A549 (cell line): ENCODE results near the gene BTG1. TPM values are rescaled to one million over a fixed set of nuclear protein-coding genes. Genes with fewer than 3 reads are reported as not detected.
A peak's percentile ranks its signal among the peaks of the same experiment; 100 is the strongest.
"Not testable (repeated sequence)": the region's sequence is repeated elsewhere in the genome, so short reads cannot be mapped to it uniquely, and the experiment has no call there.

Source experiments
- ATAC-seq, 2 experiments: fragments of 200-7000 bp in 1 of 2; fragments of >200 bp in 1 of 2; cut with Nextera tagmentation in 1 of 2; cut with Tn5 transposase in 1 of 2; 3 replicates each; pipeline versions ENCODE4 v1.8.0 to v1.9.1; 2018 to 2020; ENCODE audit warnings: mild to moderate bottlenecking in 1 of 2, moderate library complexity in 1 of 2
- CTCF ChIA-PET: fragments of 300-600 bp; sonication (Branson Sonifier 250); formaldehyde crosslinking; extraction: SDS; loops from one replicate; lab custom pipeline; 2021; ENCODE audit warnings: antibody characterized with exemption, inconsistent platforms; lab: Yijun Ruan, JAX
- POLR2A ChIA-PET: fragments of 350-600 bp; formaldehyde crosslinking; extraction: SDS; loops from one replicate; lab custom pipeline; 2021; ENCODE audit warnings: antibody characterized with exemption, inconsistent platforms; lab: Yijun Ruan, JAX
- DNase-seq, 2 experiments: peaks; one replicate each; pipeline versions ENCODE4 v3.0.0 to v3.0.0-alpha.2; 2011 to 2016; ENCODE audit warnings: low read depth in 1 of 2, low spot score in 1 of 2
- FAIRE-seq: peaks from 2 replicates; lab custom pipeline; 2011; peaks lifted over from hg19 to GRCh38; lab: Jason Lieb, UNC
- H3K27ac ChIP-seq, 2 experiments: fragments of >200 bp; sonication (Bioruptor Twin); formaldehyde crosslinking; 3 replicates each; pipeline ENCODE4 v1.5.1; 2016 to 2017
- H3K4me1 ChIP-seq: fragments of >200 bp; sonication (Bioruptor Twin); formaldehyde crosslinking; 3 replicates; pipeline ENCODE4 v1.6.1; 2016
- H3K4me2 ChIP-seq: fragments of >200 bp; sonication (Bioruptor Twin); formaldehyde crosslinking; 3 replicates; pipeline ENCODE4 v1.6.1; 2016
- H3K4me3 ChIP-seq: fragments of >200 bp; sonication (Bioruptor Twin); formaldehyde crosslinking; 3 replicates; pipeline ENCODE4 v1.5.1; 2016
- H3K9me3 ChIP-seq: fragments of >200 bp; sonication (Bioruptor Twin); formaldehyde crosslinking; 3 replicates; pipeline ENCODE4 v1.6.1; 2016
- BHLHE40 ChIP-seq: IDR thresholded peaks from 2 replicates; pipeline ENCODE4 v1.6.1; 2012; ENCODE audit warnings: low read depth, low read length, inconsistent platforms
- CEBPB ChIP-seq, 2 experiments: fragments of >200 bp in 1 of 2; sonication (Bioruptor Twin) in 1 of 2; formaldehyde crosslinking in 1 of 2; IDR thresholded peaks; 2 replicates each; pipeline ENCODE4 v1.6.1; 2012 to 2016
- CHD4 ChIP-seq: fragments of 200-600 bp; sonication (generic); IDR thresholded peaks from 2 replicates; pipeline ENCODE4 v1.6.1; 2016; ENCODE audit warnings: antibody characterized with exemption, mild to moderate bottlenecking, borderline replicate concordance
- ESRRA ChIP-seq: fragments of 150-350 bp; IDR thresholded peaks from 2 replicates; pipeline ENCODE4 v1.6.1; 2014; ENCODE audit warnings: mild to moderate bottlenecking, low read length, borderline replicate concordance
- FOSL2 ChIP-seq, 2 experiments: fragments of 450-650 bp in 1 of 2; fragments of >200 bp in 1 of 2; sonication (Bioruptor Twin) in 1 of 2; formaldehyde crosslinking; IDR thresholded peaks; 2 replicates each; pipeline versions ENCODE4 v1.5.0 to v1.6.1; 2016 to 2020; ENCODE audit warnings: mild to moderate bottlenecking in 1 of 2, moderate library complexity in 1 of 2
- GATA3 ChIP-seq: IDR thresholded peaks from 2 replicates; pipeline ENCODE4 v1.6.1; 2012; ENCODE audit warnings: borderline replicate concordance
- HOXB13 ChIP-seq: fragments of 250-450 bp; sonication (Bioruptor Pico); IDR thresholded peaks from 2 replicates; pipeline ENCODE4 v1.5.0; 2020; ENCODE audit warnings: low read depth, mild to moderate bottlenecking, moderate library complexity
- HOXB5 ChIP-seq: fragments of 250-450 bp; sonication (Bioruptor Pico); IDR thresholded peaks from 2 replicates; pipeline ENCODE4 v1.5.0; 2020; ENCODE audit warnings: mild to moderate bottlenecking, moderate library complexity
- JUN ChIP-seq, 2 experiments: fragments of >200 bp; sonication (Bioruptor Twin); formaldehyde crosslinking; IDR thresholded peaks; 2 replicates in 1 of 2; 3 replicates in 1 of 2; pipeline ENCODE4 v1.6.1; 2016 to 2017
- JUNB ChIP-seq: fragments of >200 bp; sonication (Bioruptor Twin); formaldehyde crosslinking; IDR thresholded peaks from 2 replicates; pipeline ENCODE4 v1.6.1; 2016
- KDM5A ChIP-seq: fragments of 200-600 bp; sonication (generic); IDR thresholded peaks from 2 replicates; pipeline ENCODE4 v1.6.1; 2016; ENCODE audit warnings: antibody characterized with exemption, mild to moderate bottlenecking
- NFE2L2 ChIP-seq: fragments of 150-350 bp; conservative IDR thresholded peaks from 2 replicates; pipeline ENCODE4 v1.6.1; 2014; ENCODE audit warnings: low read length
- PHF8 ChIP-seq: fragments of 200-600 bp; sonication (generic); IDR thresholded peaks from 2 replicates; pipeline ENCODE4 v1.6.1; 2016; ENCODE audit warnings: low read depth, mild to moderate bottlenecking, antibody characterized with exemption, moderate library complexity, borderline replicate concordance
- POLR2AphosphoS2 ChIP-seq: conservative IDR thresholded peaks from 2 replicates; pipeline ENCODE4 v1.6.1; 2012; ENCODE audit warnings: low read length, improper control_type of control experiment, inconsistent platforms
- SMC3 ChIP-seq: fragments of >200 bp; sonication (Bioruptor Twin); formaldehyde crosslinking; IDR thresholded peaks from 3 replicates; pipeline ENCODE4 v1.6.1; 2018; ENCODE audit warnings: inconsistent platforms
- SREBF2 ChIP-seq: fragments of 450-650 bp; IDR thresholded peaks from 2 replicates; pipeline ENCODE4 v1.6.1; 2014; ENCODE audit warnings: mild to moderate bottlenecking, moderate library complexity
- ZFP36 ChIP-seq: fragments of 450-650 bp; IDR thresholded peaks from 2 replicates; pipeline ENCODE4 v1.6.1; 2014; ENCODE audit warnings: borderline replicate concordance; ENCODE audit not compliant: partially characterized antibody
- ZNF302 ChIP-seq: fragments of 250-450 bp; sonication (Bioruptor Pico); IDR thresholded peaks from 2 replicates; pipeline ENCODE4 v1.9.0; 2021; ENCODE audit warnings: inconsistent platforms, mild to moderate bottlenecking, moderate library complexity
- ZSCAN20 ChIP-seq: fragments of 250-450 bp; sonication (Bioruptor Pico); IDR thresholded peaks from 2 replicates; pipeline ENCODE4 v1.8.0; 2022; ENCODE audit warnings: mild to moderate bottlenecking, moderate library complexity
- WGBS: methylation state at CpG from one replicate; pipeline ENCODE4 v1.1.6; 2017; ENCODE audit errors: missing lambda C conversion rate; 5-methylcytosine and 5-hydroxymethylcytosine counted together
- polyA plus RNA-seq, 4 experiments: library from polyadenylated mRNA; depleted of rRNA in 3 of 4; stranded (reverse); fragments of >200 nt; fragmentation: RNase III in 1 of 4; extraction: RNeasy Plus Mini Kit Qiagen cat#74134 plus additional on column Dnase treatment in 1 of 4; gene quantifications; 2 replicates in 3 of 4; 3 replicates in 1 of 4; pipeline ENCODE4 v1.2.3, GENCODE V29; 2011 to 2017
- TF ChIP-seq, protein P1 (sequence below): fragments of >200 bp; sonication (Bioruptor Twin); formaldehyde crosslinking; IDR thresholded peaks from 2 replicates; pipeline ENCODE4 v1.6.1; 2016
- TF ChIP-seq, protein P2 (sequence below): IDR thresholded peaks from 2 replicates; pipeline ENCODE4 v1.6.1; 2012

Gene BTG1
- polyA plus RNA-seq, 2 of the 4 experiments (the other 2 are of a cell fraction), result 29.4 to 138 TPM

- TF ChIP-seq SREBF2, result no peak
- no peak for TF ChIP-seq ZFP36
- TF ChIP-seq PHF8, result no peak
- no peak for TF ChIP-seq NFE2L2
- TF ChIP-seq JUN (IDR thresholded peaks at IDR 0.05), result peak; percentile 54 to 57; a peak in 3 of 5 replicates
- peak; percentile 84 to 89 for TF ChIP-seq CEBPB (IDR thresholded peaks at IDR 0.05)
These were observed 8.5 kb downstream of the BTG1 start (continued) for GRCh38 chr12:92136965-92137721.

GRCh38 chr12:92136026-92136730 lies 9.5 kb downstream of the BTG1 start:
- peak overlapping the region; percentile 90 for H3K4me2 ChIP-seq
- peak in 1 of 2 experiments; percentile 5; a peak in 2 of 6 replicates for ATAC-seq

GRCh38 chr12:92135541-92135940 lies 10.1 kb downstream of the BTG1 start:
- H3K4me3 ChIP-seq, DNase-seq, ATAC-seq, H3K9me3 ChIP-seq, FAIRE-seq: not testable (repeated sequence)
- Histone ChIP-seq H3K4me2 (peak overlapping the region; percentile 90), H3K4me1 (peaks cover 83% of the 10 kb centered on the region), H3K27ac (peak overlapping the region; percentile 85 to 92)
- POLR2A ChIA-PET, result interaction anchor here (1.2 to 4.5 kb wide), 3 partner anchors 9 to 758 kb away, joined by 3 to 21 read pairs (median 14); partner anchors contain the start of gene BTG1
- WGBS, result 96% methylated on average over 8 of the region's 8 CpGs
- CTCF ChIA-PET, result interaction anchor here (0.7 to 2.7 kb wide), 7 partner anchors 9 to 754 kb away, joined by 3 to 11 read pairs (median 3); no protein-coding TSS in a partner anchor

More at GRCh38 chr12:92136026-92136730, 9.5 kb downstream of the BTG1 start:
- peaks cover 83% of the 10 kb centered on the region for H3K4me1 ChIP-seq
- FAIRE-seq (no peak), DNase-seq (no peak)
- WGBS, result 71% methylated on average over 8 of the region's 8 CpGs
- peak overlapping the region; percentile 85 to 92 for H3K27ac ChIP-seq
- no peaks in the 10 kb centered on the region for H3K9me3 ChIP-seq
- ChIA-PET POLR2A (interaction anchor here (1.2 to 4.5 kb wide), 5 partner anchors 8 to 758 kb away, joined by 3 to 30 read pairs (median 14); partner anchors contain the start of gene BTG1), CTCF (interaction anchor here (0.7 to 3.1 kb wide), 11 partner anchors 9 to 755 kb away, joined by 3 to 17 read pairs (median 5); partner anchors contain the start of gene BTG1)
- peak overlapping the region; percentile 25; the same call in 2 of the 3 replicates for H3K4me3 ChIP-seq
- TF ChIP-seq HOXB13 (CRISPR knock-in tag) (no peak), POLR2AphosphoS2 (peak; percentile 85; the same call in 1 of the 2 replicates)

- ATAC-seq, result 0 out of 6 replicates have a peak, but pooled peaks of 1 of the 2 experiments have one; percentile 12
These were observed 10.9 kb downstream of the BTG1 start for GRCh38 chr12:92134638-92135274.

More at GRCh38 chr12:92134638-92135274, 10.9 kb downstream of the BTG1 start:
- 10% methylated on average over 5 of the region's 5 CpGs for WGBS
- Histone ChIP-seq H3K4me1 (peaks cover 83% of the 10 kb centered on the region), H3K4me2 (peak overlapping the region; percentile 90), H3K4me3 (no peak overlapping the region), H3K9me3 (no peaks in the 10 kb centered on the region), H3K27ac (peak overlapping the region; percentile 65 to 85)
- no peak for FAIRE-seq
- ChIA-PET CTCF (interaction anchor here (0.9 to 2.7 kb wide), 4 partner anchors 9 to 753 kb away, joined by 3 to 11 read pairs (median 6); no protein-coding TSS in a partner anchor), POLR2A (interaction anchor here (0.8 to 4.5 kb wide), 5 partner anchors 9 to 757 kb away, joined by 3 to 21 read pairs (median 3); partner anchors contain the start of gene BTG1)
- DNase-seq, result no peak
- TF ChIP-seq KDM5A, result no peak
- no peak for TF ChIP-seq SREBF2
- no peak for TF ChIP-seq BHLHE40
- peak; percentile 59; the same call in 1 of the 2 replicates for TF ChIP-seq JUNB
- no peak for TF ChIP-seq POLR2AphosphoS2
- TF ChIP-seq, protein P1, sequence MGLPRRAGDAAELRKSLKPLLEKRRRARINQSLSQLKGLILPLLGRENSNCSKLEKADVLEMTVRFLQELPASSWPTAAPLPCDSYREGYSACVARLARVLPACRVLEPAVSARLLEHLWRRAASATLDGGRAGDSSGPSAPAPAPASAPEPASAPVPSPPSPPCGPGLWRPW, result no peak
- TF ChIP-seq, protein P2, sequence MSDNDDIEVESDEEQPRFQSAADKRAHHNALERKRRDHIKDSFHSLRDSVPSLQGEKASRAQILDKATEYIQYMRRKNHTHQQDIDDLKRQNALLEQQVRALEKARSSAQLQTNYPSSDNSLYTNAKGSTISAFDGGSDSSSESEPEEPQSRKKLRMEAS, result no peak
- TF ChIP-seq FOSL2 (IDR thresholded peaks at IDR 0.05), result 0 out of 2 replicates have a peak, but pooled peaks have one; percentile 48
- peak; percentile 78 for TF ChIP-seq FOSL2 (CRISPR knock-in tag; IDR thresholded peaks at IDR 0.05)
- TF ChIP-seq HOXB5 (CRISPR knock-in tag), result no peak
- TF ChIP-seq ZNF302, result no peak
- no peak for TF ChIP-seq HOXB13 (CRISPR knock-in tag)
- TF ChIP-seq CHD4, result no peak
- no peak for TF ChIP-seq NFE2L2
- TF ChIP-seq SMC3, result no peak
- TF ChIP-seq GATA3, result no peak
- TF ChIP-seq ESRRA, result no peak
- TF ChIP-seq ZSCAN20 (CRISPR knock-in tag), result no peak
- TF ChIP-seq, all 56 proteins: peak for 2
